ENCODE results near the gene PNRC1. TPM values are rescaled to one million over a fixed set of nuclear protein-coding genes. Genes with fewer than 3 reads are reported as not detected.

PNRC1 gene
- total and polyA plus RNA-seq, 2 of the 4 experiments (the other 2 are of a cell fraction): 6.5 to 8.1 TPM

GRCh38 chr6:89045576-89045975, 35.0 kb upstream of the PNRC1 start:
- Histone ChIP-seq H2BK15ac (ENCODE audit: low read depth, low read length) (no peak overlapping the region), H3K9ac (ENCODE audit: low read depth, low read length) (no peak overlapping the region), H3K4ac (ENCODE audit: low read depth, low read length) (no peak overlapping the region), H4K20me1 (ENCODE audit: insufficient read depth, low read length) (no peaks in the 10 kb centered on the region), H2AK5ac (ENCODE audit: low read depth, low read length) (no peak overlapping the region), H3K4me1 (ENCODE audit: control insufficient read depth, insufficient read depth, low read length) (peaks cover 7% of the 10 kb centered on the region), H3K4me2 (ENCODE audit: low read depth, low read length) (no peak overlapping the region), H3K36me3 (ENCODE audit: control insufficient read depth, insufficient read depth, low read length) (no peaks in the 10 kb centered on the region), H3K56ac (ENCODE audit: extremely low read depth, insufficient read depth, low read length) (no peak overlapping the region), H2BK5ac (ENCODE audit: low read depth, low read length, poor library complexity, severe bottlenecking) (no peak overlapping the region), H3K4me3 (ENCODE audit: insufficient read depth, low read depth, low read length) (no peak overlapping the region), H3K14ac (replicated peaks; ENCODE audit: low read depth, low read length) (no peak overlapping the region), H2BK120ac (ENCODE audit: low read depth, low read length) (no peak overlapping the region), H3K27me3 (ENCODE audit: control insufficient read depth, insufficient read depth, low read length) (no peaks in the 10 kb centered on the region; the same call in 1 of the 2 replicates), H3K18ac (ENCODE audit: low read depth, low read length) (no peak overlapping the region), H2AK9ac (replicated peaks; ENCODE audit: low read depth, low read length, poor library complexity) (no peak overlapping the region), H4K5ac (ENCODE audit: low read depth, low read length) (no peak overlapping the region), H2BK20ac (ENCODE audit: low read depth, low read length) (no peak overlapping the region), H4K91ac (ENCODE audit: insufficient read depth, low read depth, low read length) (no peak overlapping the region), H3K9me1 (ENCODE audit: insufficient read depth, low read length) (no peaks in the 10 kb centered on the region), H3K27ac (ENCODE audit: insufficient read depth, low read length) (no peak overlapping the region), H4K8ac (ENCODE audit: low read depth in 2 of 2, low read length in 2 of 2) (no peak overlapping the region), H3K9me3 (ENCODE audit: control insufficient read depth, insufficient read depth, low read length) (no peaks in the 10 kb centered on the region), H3K23ac (ENCODE audit: low read depth, low read length) (no peak overlapping the region), H3K79me1 (ENCODE audit: low read depth in 1 of 2, low read length in 2 of 2) (no peaks in the 10 kb centered on the region), H2AFZ (replicated peaks; ENCODE audit: low read length, poor library complexity) (no peak overlapping the region)
- BruUV-seq (replicated peaks): no TSS peak
- TF ChIP-seq POLR2A (IDR thresholded peaks at IDR 0.05; ENCODE audit: low read depth, low read length): no peak
- TF ChIP-seq RAD21 (IDR thresholded peaks at IDR 0.05; ENCODE audit: low read length): no peak
- no peak for TF ChIP-seq FOS (IDR thresholded peaks at IDR 0.05; ENCODE audit: low read depth, low read length)
- no peak for TF ChIP-seq SMC3 (IDR thresholded peaks at IDR 0.05; ENCODE audit: low read depth, low read length)
- no peak for TF ChIP-seq MAZ (IDR thresholded peaks at IDR 0.05; ENCODE audit: borderline replicate concordance, low read depth, low read length)
- TF ChIP-seq RFX5 (IDR thresholded peaks at IDR 0.05; ENCODE audit: low read depth, low read length): no peak
- TF ChIP-seq MAFK (IDR thresholded peaks at IDR 0.05; ENCODE audit: low read depth, low read length): no peak
- TF ChIP-seq CTCF (conservative IDR thresholded peaks at IDR 0.05; ENCODE audit: low read depth, low read length): no peak
- no peak for TF ChIP-seq NFE2L2 (IDR thresholded peaks at IDR 0.05; ENCODE audit: low read depth, low read length)
- TF ChIP-seq BHLHE40 (IDR thresholded peaks at IDR 0.05; ENCODE audit: low read depth, low read length): no peak
- TF ChIP-seq USF2 (IDR thresholded peaks at IDR 0.05; ENCODE audit: low read depth, low read length): no peak
- no peak for TF ChIP-seq CEBPB (IDR thresholded peaks at IDR 0.05; ENCODE audit: low read depth, low read length)
- TF ChIP-seq ELK1 (IDR thresholded peaks at IDR 0.05; ENCODE audit: borderline replicate concordance, low read depth, low read length): no peak
- no peak for TF ChIP-seq MXI1 (IDR thresholded peaks at IDR 0.05; ENCODE audit: borderline replicate concordance, low read depth, low read length)
- TF ChIP-seq CHD1 (IDR thresholded peaks at IDR 0.05; ENCODE audit: low read depth, low read length): no peak
- no peak for TF ChIP-seq RCOR1 (IDR thresholded peaks at IDR 0.05; ENCODE audit: insufficient replicate concordance, low read length)
- no peak for ATAC-seq (ENCODE audit: low read depth)
- ChIA-PET CTCF (no interaction called here), POLR2A (ENCODE audit: unreplicated experiment) (no interaction called here)
- no CpG with 5 or more reads among the region's 5 CpGs for WGBS, 2 experiments (ENCODE audit: extremely low coverage in 2 of 2, insufficient read length in 1 of 2)
- DNase-seq: no peak
- in situ Hi-C loops (cut with MboI; ENCODE audit: low sequenced_read_pairs) (no loop called here), intact Hi-C loops (cut with micrococcal nuclease) (no loop called here), dilution Hi-C loops (cut with HindIII; ENCODE audit: low sequenced_read_pairs, unreplicated experiment) (no loop called here)

Measured in IMR-90 (cell line).